ENCODE results near the gene TTC39C. TPM values are rescaled to one million over a fixed set of nuclear protein-coding genes. Genes with fewer than 3 reads are reported as not detected.
"Not testable (repeated sequence)": the region's sequence is repeated elsewhere in the genome, so short reads cannot be mapped to it uniquely, and the experiment has no call there.

The TTC39C gene
- total RNA-seq, 1 donor from 2014 or later = 41.5 TPM

GRCh38 chr18:24138409-24138788, 123.8 kb downstream of the TTC39C start:
- DNase-seq = no peak

- peak; percentile 79 for DNase-seq
Measured at GRCh38 chr18:24138789-24139616, 124.4 kb downstream of the TTC39C start, which contains the start of gene CABYR. Gene CABYR, plus strand, starts transcription at chr18:24139062. Its CDS starts 4,053 bp downstream, at chr18:24143115.

- no peak for DNase-seq
Measured at GRCh38 chr18:24140697-24141096, 126.1 kb downstream of the TTC39C start.

GRCh38 chr18:24142376-24142775, 127.8 kb downstream of the TTC39C start:
- no peak for DNase-seq

GRCh38 chr18:24149591-24149990, 135.0 kb downstream of the TTC39C start:
- not testable (repeated sequence) for DNase-seq

GRCh38 chr18:24153397-24153796, 138.8 kb downstream of the TTC39C start:
- no peak for DNase-seq

- no peak for DNase-seq
Measured at GRCh38 chr18:24157855-24158254, 143.3 kb downstream of the TTC39C start.

- no peak for DNase-seq
Measured at GRCh38 chr18:24160086-24160485, 145.5 kb downstream of the TTC39C start.

GRCh38 chr18:24161304-24161703, 146.8 kb downstream of the TTC39C start:
- no peak for DNase-seq

- DNase-seq = no peak
Measured at GRCh38 chr18:24168496-24168895, 153.9 kb downstream of the TTC39C start.

GRCh38 chr18:24170360-24170759, 155.8 kb downstream of the TTC39C start:
- no peak for DNase-seq

- no peak for DNase-seq
Measured at GRCh38 chr18:24173997-24174396, 159.4 kb downstream of the TTC39C start.

GRCh38 chr18:24176727-24177416, 162.3 kb downstream of the TTC39C start:
- DNase-seq = peak; percentile 28

GRCh38 chr18:24177499-24178133, 163.1 kb downstream of the TTC39C start:
- no peak for DNase-seq

- no peak for DNase-seq
Measured at GRCh38 chr18:24180048-24180447, 165.5 kb downstream of the TTC39C start.

GRCh38 chr18:24181806-24182205, 167.3 kb downstream of the TTC39C start:
- no peak for DNase-seq

Small RNA genes lying within 50 kb of the gene (small RNA-seq; reads per million reads assigned to genes)
- not detected for gene RF00017
- 0.09 reads per million for gene RNA5SP452
- gene RNU5A-6P = 22.3 reads per million, percentile 94 among the genes with 10 or more reads in this experiment

Other genes with a start within 250 kb of the TTC39C start
- 34.6 TPM for gene CABYR, start 124.3 kb downstream of the TTC39C start, total RNA-seq